Esophagus muscularis mucosa (tissue), 4 donors: ENCODE results near the gene HEATR5B. TPM values are rescaled to one million over a fixed set of nuclear protein-coding genes. Genes with fewer than 3 reads are reported as not detected.
"Not testable (repeated sequence)": the region's sequence is repeated elsewhere in the genome, so short reads cannot be mapped to it uniquely, and the experiment has no call there.

Experiments
- DNase-seq: peaks from one replicate; pipeline ENCODE4 v3.0.0-alpha.2; 2017; ENCODE audit errors: extremely low spot score
- H3K27ac ChIP-seq, 4 donors: fragments of 200-600 bp; sonication (generic); replicated peaks in 1 of 4; 1 replicate in 3 of 4; 2 replicates in 1 of 4; pipeline ENCODE4 v1.5.1; 2016 to 2019; ENCODE audit warnings: mild to moderate bottlenecking in 1 of 4
- H3K27me3 ChIP-seq, 4 donors: fragments of 200-600 bp; sonication (generic); one replicate each; pipeline versions ENCODE4 v1.5.1 to v1.6.0; 2016 to 2019
- H3K36me3 ChIP-seq, 4 donors: fragments of 200-600 bp; sonication (generic); one replicate each; pipeline ENCODE4 v1.5.1; 2016 to 2019
- H3K4me1 ChIP-seq, 4 donors: fragments of 200-600 bp; sonication (generic); one replicate each; pipeline ENCODE4 v1.5.1; 2016 to 2019
- H3K4me3 ChIP-seq, 4 donors: fragments of 200-600 bp; sonication (generic); 1 replicate in 2 of 4; 2 replicates in 2 of 4; pipeline ENCODE4 v1.5.1; 2016 to 2019; ENCODE audit warnings: mild to moderate bottlenecking in 4 of 4, moderate library complexity in 1 of 4
- H3K9me3 ChIP-seq, 4 donors: fragments of 200-600 bp; sonication (generic); 1 replicate in 3 of 4; 2 replicates in 1 of 4; pipeline ENCODE4 v1.5.1; 2016 to 2019
- CTCF ChIP-seq, 3 experiments: fragments of 200-600 bp in 2 of 3; fragments of 450-650 bp in 1 of 3; sonication (generic) in 2 of 3; IDR thresholded peaks; one replicate each; pipeline ENCODE4 v1.5.1; 2017 to 2019; ENCODE audit warnings: antibody characterized with exemption in 3 of 3, mild to moderate bottlenecking in 2 of 3, moderate library complexity in 1 of 3
- EP300 ChIP-seq: sonication (generic); formaldehyde crosslinking; IDR thresholded peaks from one replicate; pipeline ENCODE4 v1.6.1; 2017; ENCODE audit warnings: antibody characterized with exemption
- POLR2A ChIP-seq: fragments of 450-650 bp; IDR thresholded peaks from one replicate; pipeline ENCODE4 v1.6.1; 2017; ENCODE audit warnings: antibody characterized with exemption, moderate library complexity, mild to moderate bottlenecking, low read depth
- POLR2AphosphoS5 ChIP-seq, 2 donors: sonication (generic); formaldehyde crosslinking; IDR thresholded peaks; one replicate each; pipeline ENCODE4 v1.6.1; 2017; ENCODE audit warnings: antibody characterized with exemption in 2 of 2
- WGBS: methylation state at CpG from one replicate; pipeline ENCODE4 v1.1.5; 2018; 5-methylcytosine and 5-hydroxymethylcytosine counted together
- intact Hi-C: fragments of 100-400 bp; cut with DNase I; formaldehyde crosslinking; loops from one replicate; pipeline ENCODE4 v1.15.1; 2023
- total RNA-seq, 4 donors: library from RNA; depleted of rRNA; stranded (reverse); fragments of >200 nt; gene quantifications; one replicate each; pipeline versions ENCODE4 v1.1.0 to v1.2.1, GENCODE V29; 2016

Gene HEATR5B
- total RNA-seq, 4 donors from 2014 or later, result 14.6 to 21.2 (median 16.7) TPM

GRCh38 chr2:37000988-37001556 is 83.1 kb downstream of the HEATR5B start:
- Histone ChIP-seq H3K36me3 (peaks cover 37 to 100% (median 83%) of the 10 kb centered on the region in 4 donors), H3K4me3 (no peak overlapping the region), H3K27ac (no peak overlapping the region), H3K27me3 (no peaks in the 10 kb centered on the region), H3K4me1 (no peaks in the 10 kb centered on the region), H3K9me3 (no peaks in the 10 kb centered on the region)
- 85% methylated on average over 2 of the region's 2 CpGs for WGBS
- intact Hi-C loops, result no loop called here
- no peak for TF ChIP-seq POLR2AphosphoS5 (IDR thresholded peaks at IDR 0.05)
- no peak for TF ChIP-seq CTCF (IDR thresholded peaks at IDR 0.05)
- no peak for TF ChIP-seq EP300
- no peak for TF ChIP-seq POLR2A
- DNase-seq, result no peak

GRCh38 chr2:37000318-37000717 is 83.9 kb downstream of the HEATR5B start:
- Histone ChIP-seq H3K27me3 (no peaks in the 10 kb centered on the region), H3K4me3 (no peak overlapping the region), H3K9me3 (no peaks in the 10 kb centered on the region), H3K4me1 (no peaks in the 10 kb centered on the region), H3K27ac (no peak overlapping the region), H3K36me3 (peaks cover 30 to 97% (median 79%) of the 10 kb centered on the region in 4 donors)
- intact Hi-C loops, result no loop called here
- 82% methylated on average over 6 of the region's 6 CpGs for WGBS
- TF ChIP-seq EP300, result no peak
- no peak for TF ChIP-seq POLR2A
- no peak for TF ChIP-seq CTCF (IDR thresholded peaks at IDR 0.05)
- no peak for TF ChIP-seq POLR2AphosphoS5 (IDR thresholded peaks at IDR 0.05)
- no peak for DNase-seq

GRCh38 chr2:36999416-36999815 is 84.8 kb downstream of the HEATR5B start:
- over 99% methylated on average over 9 of the region's 9 CpGs for WGBS
- H3K4me1 ChIP-seq, intact Hi-C loops, H3K27ac ChIP-seq, DNase-seq, H3K9me3 ChIP-seq, H3K27me3 ChIP-seq, H3K4me3 ChIP-seq: not testable (repeated sequence)
- peaks cover 30 to 95% (median 70%) of the 10 kb centered on the region in 4 donors for H3K36me3 ChIP-seq

- no peak overlapping the region for H3K4me3 ChIP-seq
- no peak for TF ChIP-seq POLR2AphosphoS5 (IDR thresholded peaks at IDR 0.05)
- no peak for TF ChIP-seq CTCF (IDR thresholded peaks at IDR 0.05)
- TF ChIP-seq EP300, result no peak
- no peak for TF ChIP-seq POLR2A
- peaks cover 1 to 69% (median 39%) of the 10 kb centered on the region in 4 donors for H3K36me3 ChIP-seq
- no peaks in the 10 kb centered on the region for H3K9me3 ChIP-seq
- no peaks in the 10 kb centered on the region for H3K27me3 ChIP-seq
- no peak for DNase-seq
- H3K27ac ChIP-seq, result no peak overlapping the region
- intact Hi-C loops, result no loop called here
- no peaks in the 10 kb centered on the region for H3K4me1 ChIP-seq
- 87% methylated on average over 6 of the region's 6 CpGs for WGBS
Observed at GRCh38 chr2:36993841-36994620, 90.1 kb downstream of the HEATR5B start.

- no peaks in the 10 kb centered on the region for H3K9me3 ChIP-seq
- H3K27me3 ChIP-seq, result no peaks in the 10 kb centered on the region
- peaks cover 12 to 57% (median 38%) of the 10 kb centered on the region in 4 donors for H3K36me3 ChIP-seq
- intact Hi-C loops, result no loop called here
- no peak overlapping the region for H3K27ac ChIP-seq
- no peak for TF ChIP-seq EP300
- no peak for TF ChIP-seq CTCF (IDR thresholded peaks at IDR 0.05)
- no peak for TF ChIP-seq POLR2AphosphoS5 (IDR thresholded peaks at IDR 0.05)
- TF ChIP-seq POLR2A, result no peak
- no peaks in the 10 kb centered on the region for H3K4me1 ChIP-seq
- DNase-seq, result no peak
- H3K4me3 ChIP-seq, result no peak overlapping the region
- WGBS, result 92% methylated on average over 6 of the region's 6 CpGs
Observed at GRCh38 chr2:36988008-36988407, 96.2 kb downstream of the HEATR5B start.
